Osteocyte (in vitro differentiated cells): ENCODE results near the gene TNN. TPM values are rescaled to one million over a fixed set of nuclear protein-coding genes. Genes with fewer than 3 reads are reported as not detected.

Experiments
- DNase-seq: peaks from one replicate; pipeline ENCODE4 v3.0.0; 2021; ENCODE audit warnings: mixed read lengths; ENCODE audit not compliant: unreplicated experiment; ENCODE audit errors: extremely low spot score
- H3K27ac Mint-ChIP-seq: one replicate; pipeline ENCODE4 v1.8.0; 2021; ENCODE audit warnings: mild to moderate bottlenecking, mixed read lengths; ENCODE audit not compliant: unreplicated experiment
- H3K27me3 Mint-ChIP-seq: one replicate; pipeline ENCODE4 v1.8.0; 2021; ENCODE audit warnings: mixed read lengths; ENCODE audit not compliant: unreplicated experiment
- H3K36me3 Mint-ChIP-seq: one replicate; pipeline ENCODE4 v1.8.0; 2021; ENCODE audit warnings: mixed read lengths; ENCODE audit not compliant: unreplicated experiment
- H3K4me1 Mint-ChIP-seq: one replicate; pipeline ENCODE4 v1.8.0; 2021; ENCODE audit warnings: mixed read lengths; ENCODE audit not compliant: unreplicated experiment
- H3K4me3 Mint-ChIP-seq: one replicate; pipeline ENCODE4 v1.8.0; 2021; ENCODE audit warnings: mild to moderate bottlenecking, moderate library complexity, mixed read lengths; ENCODE audit not compliant: unreplicated experiment
- H3K9me3 Mint-ChIP-seq: one replicate; pipeline ENCODE4 v1.8.0; 2021; ENCODE audit warnings: mixed read lengths; ENCODE audit not compliant: unreplicated experiment
- total RNA-seq: library from RNA; stranded (reverse); gene quantifications from 2 replicates; pipeline ENCODE4 v1.2.1, GENCODE V29; 2021
- TF ChIP-seq, protein P1 (sequence below): fragments of 200-600 bp; sonication (generic); IDR thresholded peaks from 2 replicates; pipeline ENCODE4 v1.5.0; 2021; ENCODE audit warnings: antibody characterized with exemption, mild to moderate bottlenecking, moderate library complexity

Gene TNN
- total RNA-seq, 1 donor from 2014 or later: not detected

DNA sequence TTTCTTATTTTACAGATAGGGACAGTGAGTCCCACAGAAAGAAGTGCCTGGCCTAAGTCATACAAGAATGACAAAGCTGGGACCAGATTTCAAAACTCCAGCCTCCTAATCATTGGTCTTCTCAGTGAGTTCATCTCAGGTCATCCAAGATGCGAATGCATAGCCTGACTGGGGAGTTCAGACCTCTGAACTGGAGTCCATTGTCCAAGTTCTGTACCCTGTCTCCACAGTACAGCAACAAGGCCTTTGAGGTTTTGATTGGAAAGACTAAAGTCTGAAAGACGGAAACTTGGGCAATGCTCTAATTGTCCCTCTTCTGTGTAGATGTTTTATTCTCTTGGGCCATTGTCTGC lies 62.0 kb downstream of the TNN start:
- no peak overlapping the region for H3K4me3 Mint-ChIP-seq
- no peaks in the 10 kb centered on the region for H3K27me3 Mint-ChIP-seq
- no peak for DNase-seq
- no peaks in the 10 kb centered on the region for H3K9me3 Mint-ChIP-seq
- no peaks in the 10 kb centered on the region for H3K36me3 Mint-ChIP-seq
- H3K27ac Mint-ChIP-seq: no peak overlapping the region
- H3K4me1 Mint-ChIP-seq: peaks cover 30% of the 10 kb centered on the region
- TF ChIP-seq, protein P1, sequence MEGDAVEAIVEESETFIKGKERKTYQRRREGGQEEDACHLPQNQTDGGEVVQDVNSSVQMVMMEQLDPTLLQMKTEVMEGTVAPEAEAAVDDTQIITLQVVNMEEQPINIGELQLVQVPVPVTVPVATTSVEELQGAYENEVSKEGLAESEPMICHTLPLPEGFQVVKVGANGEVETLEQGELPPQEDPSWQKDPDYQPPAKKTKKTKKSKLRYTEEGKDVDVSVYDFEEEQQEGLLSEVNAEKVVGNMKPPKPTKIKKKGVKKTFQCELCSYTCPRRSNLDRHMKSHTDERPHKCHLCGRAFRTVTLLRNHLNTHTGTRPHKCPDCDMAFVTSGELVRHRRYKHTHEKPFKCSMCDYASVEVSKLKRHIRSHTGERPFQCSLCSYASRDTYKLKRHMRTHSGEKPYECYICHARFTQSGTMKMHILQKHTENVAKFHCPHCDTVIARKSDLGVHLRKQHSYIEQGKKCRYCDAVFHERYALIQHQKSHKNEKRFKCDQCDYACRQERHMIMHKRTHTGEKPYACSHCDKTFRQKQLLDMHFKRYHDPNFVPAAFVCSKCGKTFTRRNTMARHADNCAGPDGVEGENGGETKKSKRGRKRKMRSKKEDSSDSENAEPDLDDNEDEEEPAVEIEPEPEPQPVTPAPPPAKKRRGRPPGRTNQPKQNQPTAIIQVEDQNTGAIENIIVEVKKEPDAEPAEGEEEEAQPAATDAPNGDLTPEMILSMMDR: no peak

DNA sequence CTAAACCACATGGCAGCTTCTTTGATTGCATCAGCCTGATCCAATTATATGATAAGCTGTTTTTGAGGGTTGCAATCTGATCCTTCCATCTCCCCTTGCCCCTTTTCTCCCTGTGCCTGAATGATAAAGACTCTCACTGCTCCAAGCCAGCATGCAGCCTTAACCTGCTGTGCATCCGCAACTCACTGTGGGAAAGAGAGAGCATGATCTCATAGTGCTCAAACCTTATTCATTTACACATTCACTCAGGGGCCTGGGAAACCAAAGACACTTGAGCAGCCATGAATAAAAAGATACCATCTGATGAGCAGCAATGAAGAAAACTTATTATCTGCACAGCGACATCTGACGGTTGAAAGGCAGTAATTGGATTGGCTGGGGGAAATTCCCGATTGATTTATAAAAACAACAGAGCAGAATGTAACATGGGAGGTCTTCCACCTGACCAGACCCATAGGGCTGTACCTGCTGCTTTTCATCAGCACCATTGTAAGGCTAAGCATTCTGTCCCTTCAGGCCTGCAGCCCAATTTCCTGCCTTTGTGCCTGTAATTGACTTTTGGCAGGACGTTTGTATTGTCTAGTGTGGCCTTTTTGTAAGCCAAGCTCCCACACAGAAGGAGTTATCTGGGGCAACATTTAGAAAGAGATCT lies 62.5 kb downstream of the TNN start:
- no peak overlapping the region for H3K4me3 Mint-ChIP-seq
- H3K36me3 Mint-ChIP-seq: no peaks in the 10 kb centered on the region
- H3K27ac Mint-ChIP-seq: no peak overlapping the region
- H3K4me1 Mint-ChIP-seq: peaks cover 26% of the 10 kb centered on the region
- DNase-seq: no peak
- no peaks in the 10 kb centered on the region for H3K9me3 Mint-ChIP-seq
- TF ChIP-seq, protein P1: no peak
- peaks cover 2% of the 10 kb centered on the region for H3K27me3 Mint-ChIP-seq

DNA sequence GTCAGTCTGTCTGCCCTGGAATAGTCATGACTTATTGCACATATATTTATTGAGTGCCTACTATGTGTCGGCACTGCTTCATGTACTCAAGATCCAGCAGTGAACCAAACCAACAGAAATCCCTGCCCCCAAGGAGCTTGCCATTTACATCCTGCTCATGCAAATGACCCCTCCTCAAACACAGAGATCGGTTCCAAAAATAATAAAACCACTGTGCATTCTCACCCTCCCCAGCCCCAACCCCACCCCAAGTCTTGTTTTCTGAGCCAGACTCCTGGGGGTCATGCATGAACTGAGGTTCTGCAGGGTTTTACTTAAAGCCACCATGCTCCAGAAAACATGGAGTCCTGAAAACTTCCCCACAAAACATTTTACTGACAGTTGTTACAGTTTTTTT lies 63.0 kb downstream of the TNN start:
- H3K36me3 Mint-ChIP-seq: no peaks in the 10 kb centered on the region
- H3K9me3 Mint-ChIP-seq: no peaks in the 10 kb centered on the region
- TF ChIP-seq, protein P1: no peak
- H3K4me3 Mint-ChIP-seq: no peak overlapping the region
- H3K4me1 Mint-ChIP-seq: peaks cover 26% of the 10 kb centered on the region
- DNase-seq: no peak
- peaks cover 2% of the 10 kb centered on the region for H3K27me3 Mint-ChIP-seq
- no peak overlapping the region for H3K27ac Mint-ChIP-seq

DNA sequence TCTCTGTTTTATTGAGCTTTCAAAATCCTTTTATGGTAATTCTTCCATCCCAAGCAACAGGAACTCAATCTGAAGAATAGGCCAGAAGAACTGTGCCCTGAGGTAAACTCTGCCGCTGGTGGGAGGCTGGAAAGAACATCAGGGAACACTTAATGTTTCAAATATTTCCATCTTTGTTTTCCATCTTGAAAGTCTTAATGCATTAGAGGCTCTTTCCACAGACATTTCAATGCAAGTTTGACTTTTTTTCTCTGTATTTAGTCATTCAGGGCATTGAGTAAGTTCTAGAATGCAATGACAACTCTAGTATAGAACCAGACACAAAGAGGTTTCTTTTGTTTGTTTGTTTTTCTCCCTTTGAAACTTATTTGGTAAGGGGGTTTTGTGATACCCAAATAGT lies 63.5 kb downstream of the TNN start:
- no peak for DNase-seq
- peaks cover 26% of the 10 kb centered on the region for H3K4me1 Mint-ChIP-seq
- H3K4me3 Mint-ChIP-seq: no peak overlapping the region
- no peaks in the 10 kb centered on the region for H3K36me3 Mint-ChIP-seq
- H3K27ac Mint-ChIP-seq: peak overlapping the region; percentile 63
- H3K9me3 Mint-ChIP-seq: no peaks in the 10 kb centered on the region
- peaks cover 2% of the 10 kb centered on the region for H3K27me3 Mint-ChIP-seq
- TF ChIP-seq, protein P1: no peak

DNA sequence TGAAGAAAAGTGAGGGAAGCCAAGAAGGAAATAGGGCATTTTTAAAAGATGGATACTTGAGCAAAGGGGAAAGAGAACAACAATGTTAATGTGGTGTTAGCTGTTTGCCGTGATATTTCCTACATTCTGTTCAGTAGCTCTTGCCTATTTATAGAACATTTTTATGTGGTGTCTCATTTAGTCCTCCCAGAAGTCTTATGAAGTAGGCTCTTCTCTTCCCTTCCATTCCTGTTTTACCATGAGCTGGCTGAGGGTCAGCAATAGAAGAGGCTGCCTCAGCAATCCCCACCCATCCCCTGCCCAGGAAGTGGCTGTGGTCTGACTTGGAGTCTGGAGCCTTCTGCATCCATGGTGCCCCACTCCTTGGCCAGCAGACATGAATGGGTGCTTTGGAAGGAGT lies 64.8 kb downstream of the TNN start:
- H3K27me3 Mint-ChIP-seq: peaks cover 2% of the 10 kb centered on the region
- no peaks in the 10 kb centered on the region for H3K9me3 Mint-ChIP-seq
- H3K27ac Mint-ChIP-seq: peak overlapping the region; percentile 50
- peaks cover 26% of the 10 kb centered on the region for H3K4me1 Mint-ChIP-seq
- no peaks in the 10 kb centered on the region for H3K36me3 Mint-ChIP-seq
- TF ChIP-seq, protein P1: no peak
- H3K4me3 Mint-ChIP-seq: no peak overlapping the region
- no peak for DNase-seq
